PC-3 (cell line): ENCODE measurements around the gene TRIM71. TPM values are rescaled to one million over a fixed set of nuclear protein-coding genes. Genes with fewer than 3 reads are reported as not detected.

Source experiments
- ATAC-seq: fragments of 200-7000 bp; cut with Tn5 transposase; 2 replicates; pipeline ENCODE4 v1.9.1; 2020; ENCODE audit warnings: mild to moderate bottlenecking, moderate library complexity
- BruUV-seq: library from RNA; stranded (reverse); fragments of 400-500 nt; replicated peaks from 2 replicates; lab custom pipeline; 2021; lab: Mats Ljungman, UMichigan
- CTCF ChIA-PET: fragments of 300-600 bp; sonication (Branson Sonifier 250); formaldehyde crosslinking; loops from one replicate; lab custom pipeline; 2022; ENCODE audit warnings: antibody characterized with exemption; lab: Charles Lee
- POLR2A ChIA-PET: fragments of 300-600 bp; sonication (Branson Sonifier 250); formaldehyde crosslinking; loops from one replicate; lab custom pipeline; 2022; ENCODE audit warnings: antibody characterized with exemption; ENCODE audit not compliant: unreplicated experiment; lab: Charles Lee
- DNase-seq: peaks from one replicate; pipeline ENCODE4 v3.0.0-alpha.2; 2015
- H2AFZ ChIP-seq: fragments of 300-600 bp; sonication (generic); 2 replicates; pipeline ENCODE4 v1.6.0; 2016; ENCODE audit warnings: antibody characterized with exemption, low read length
- H3F3A ChIP-seq: fragments of 300-600 bp; sonication (generic); one replicate; pipeline ENCODE4 v1.6.0; 2017; ENCODE audit warnings: antibody characterized with exemption, low read length, control low read depth, mild to moderate bottlenecking; ENCODE audit not compliant: unreplicated experiment
- H3K27ac ChIP-seq: fragments of 300-600 bp; sonication (generic); 2 replicates; pipeline ENCODE4 v1.5.1; 2016; ENCODE audit warnings: mild to moderate bottlenecking, low read length
- H3K27me3 ChIP-seq: fragments of 300-600 bp; sonication (generic); 2 replicates; pipeline ENCODE4 v1.6.1; 2016; ENCODE audit warnings: low read length, mixed read lengths
- H3K36me3 ChIP-seq: fragments of 300-600 bp; sonication (generic); 2 replicates; pipeline ENCODE4 v1.6.1; 2016; ENCODE audit warnings: low read depth, mixed run types, low read length, mixed read lengths
- H3K4me1 ChIP-seq: fragments of 300-600 bp; sonication (generic); 2 replicates; pipeline ENCODE4 v1.5.1; 2016; ENCODE audit warnings: low read length; ENCODE audit not compliant: insufficient read depth
- H3K4me2 ChIP-seq: fragments of 300-600 bp; sonication (generic); 2 replicates; pipeline ENCODE4 v1.6.0; 2016; ENCODE audit warnings: low read length
- H3K4me3 ChIP-seq: fragments of 300-600 bp; sonication (generic); 2 replicates; pipeline ENCODE4 v1.5.1; 2016; ENCODE audit warnings: mild to moderate bottlenecking, low read length, mixed read lengths
- H3K79me2 ChIP-seq: fragments of 300-600 bp; sonication (generic); 2 replicates; pipeline ENCODE4 v1.6.1; 2017; ENCODE audit warnings: low read length, mixed read lengths
- H3K9ac ChIP-seq: fragments of 300-600 bp; sonication (generic); 2 replicates; pipeline ENCODE4 v1.6.0; 2016; ENCODE audit warnings: mild to moderate bottlenecking, low read length
- H3K9me2 ChIP-seq: fragments of 300-600 bp; sonication (generic); replicated peaks from 2 replicates; pipeline ENCODE4 v1.6.1; 2016; ENCODE audit warnings: mixed run types, low read length, mixed read lengths
- H3K9me3 ChIP-seq: fragments of 300-600 bp; sonication (generic); 2 replicates; pipeline ENCODE4 v1.6.1; 2016; ENCODE audit warnings: low read length, mixed read lengths
- H4K20me1 ChIP-seq: fragments of 300-600 bp; sonication (generic); 2 replicates; pipeline ENCODE4 v1.6.1; 2016; ENCODE audit warnings: low read length, mixed read lengths
- CTCF ChIP-seq: fragments of 300-600 bp; sonication (generic); conservative IDR thresholded peaks from 2 replicates; pipeline ENCODE4 v1.5.1; 2017; ENCODE audit warnings: antibody characterized with exemption, low read depth, mild to moderate bottlenecking, low read length
- EZH2 ChIP-seq: fragments of 300-600 bp; sonication (generic); IDR thresholded peaks from one replicate; pipeline ENCODE4 v1.6.1; 2017; ENCODE audit warnings: antibody characterized with exemption, mild to moderate bottlenecking, low read length; ENCODE audit not compliant: unreplicated experiment
- EZH2phosphoT487 ChIP-seq: fragments of 300-600 bp; sonication (generic); IDR thresholded peaks from 2 replicates; pipeline ENCODE4 v1.6.1; 2018; ENCODE audit warnings: mild to moderate bottlenecking, antibody characterized with exemption, low read length, borderline replicate concordance
- intact Hi-C: fragments of 100-400 bp; cut with micrococcal nuclease; formaldehyde crosslinking; loops from 2 replicates; pipeline ENCODE4 v1.9.0; 2023
- total RNA-seq: library from RNA; depleted of rRNA; stranded (reverse); fragments of >200 nt; gene quantifications from 2 replicates; pipeline ENCODE4 v1.2.3, GENCODE V29; 2014

The TRIM71 gene
- total RNA-seq, 1 experiment from 2014 or later, result 0.11 TPM

- DNase-seq, result peak; percentile 27
- CTCF ChIA-PET, result no interaction called here
- intact Hi-C loops, result no loop called here
- Histone ChIP-seq H3K4me3 (no peak overlapping the region), H3K36me3 (no peaks in the 10 kb centered on the region), H3K9ac (no peak overlapping the region), H3K4me2 (peak overlapping the region; percentile 32; the same call in 1 of the 2 replicates), H3K27ac (no peak overlapping the region), H3K79me2 (no peaks in the 10 kb centered on the region), H2AFZ (peak overlapping the region; percentile 24; the same call in 1 of the 2 replicates), H4K20me1 (no peaks in the 10 kb centered on the region), H3F3A (no peaks in the 10 kb centered on the region), H3K27me3 (no peaks in the 10 kb centered on the region), H3K9me3 (no peaks in the 10 kb centered on the region), H3K4me1 (peaks cover 13% of the 10 kb centered on the region), H3K9me2 (no peaks in the 10 kb centered on the region)
- peak; percentile 58 for ATAC-seq
- no TSS peak for BruUV-seq
- POLR2A ChIA-PET, result no interaction called here
- TF ChIP-seq CTCF (no peak), EZH2 (no peak), EZH2phosphoT487 (no peak)
Observed at GRCh38 chr3:32886296-32886695, 68.5 kb downstream of the TRIM71 start.

- intact Hi-C loops, result no loop called here
- H3K9me3 ChIP-seq, result no peaks in the 10 kb centered on the region
- H3F3A ChIP-seq, result no peaks in the 10 kb centered on the region
- H3K4me2 ChIP-seq, result peak overlapping the region; percentile 32; the same call in 1 of the 2 replicates
- H3K36me3 ChIP-seq, result no peaks in the 10 kb centered on the region
- BruUV-seq, result no TSS peak
- no peak overlapping the region for H2AFZ ChIP-seq
- H3K27me3 ChIP-seq, result no peaks in the 10 kb centered on the region
- ChIA-PET CTCF (no interaction called here), POLR2A (no interaction called here)
- no peak overlapping the region for H3K27ac ChIP-seq
- no peak overlapping the region for H3K4me3 ChIP-seq
- DNase-seq (no peak), ATAC-seq (no peak)
- no peaks in the 10 kb centered on the region for H3K9me2 ChIP-seq
- no peak overlapping the region for H3K9ac ChIP-seq
- TF ChIP-seq EZH2, result no peak
- TF ChIP-seq CTCF, result no peak
- no peak for TF ChIP-seq EZH2phosphoT487
- no peaks in the 10 kb centered on the region for H4K20me1 ChIP-seq
- H3K4me1 ChIP-seq, result peaks cover 13% of the 10 kb centered on the region
- H3K79me2 ChIP-seq, result no peaks in the 10 kb centered on the region
Observed at GRCh38 chr3:32886911-32887310, 69.1 kb downstream of the TRIM71 start.

GRCh38 chr3:32888739-32889138 lies 70.9 kb downstream of the TRIM71 start:
- no peak for ATAC-seq
- Histone ChIP-seq H3K27ac (no peak overlapping the region), H4K20me1 (no peaks in the 10 kb centered on the region), H3K27me3 (no peaks in the 10 kb centered on the region), H3K4me2 (no peak overlapping the region), H3K9me2 (no peaks in the 10 kb centered on the region), H3K4me3 (no peak overlapping the region), H3K4me1 (peaks cover 13% of the 10 kb centered on the region), H3K9ac (no peak overlapping the region), H2AFZ (no peak overlapping the region), H3K79me2 (no peaks in the 10 kb centered on the region), H3K9me3 (no peaks in the 10 kb centered on the region), H3F3A (no peaks in the 10 kb centered on the region), H3K36me3 (no peaks in the 10 kb centered on the region)
- BruUV-seq, result no TSS peak
- ChIA-PET POLR2A (interaction anchor here (0.7 kb wide), 1 partner anchor 410 kb away, joined by 6 read pairs; no protein-coding TSS in a partner anchor), CTCF (no interaction called here)
- no peak for TF ChIP-seq CTCF
- TF ChIP-seq EZH2phosphoT487, result no peak
- TF ChIP-seq EZH2, result no peak
- intact Hi-C loops, result no loop called here
- DNase-seq, result no peak
